Heart right ventricle (tissue), 16 donors: ENCODE measurements around the gene GNG12. TPM values are rescaled to one million over a fixed set of nuclear protein-coding genes. Genes with fewer than 3 reads are reported as not detected.
A peak's percentile ranks its signal among the peaks of the same experiment; 100 is the strongest.

ENCODE experiments used
- ATAC-seq, 8 donors: fragments of 200-7000 bp; cut with Tn5 transposase; one replicate each; pipeline ENCODE4 v1.9.1; 2020; ENCODE audit warnings: mild to moderate bottlenecking in 8 of 8, moderate library complexity in 8 of 8, moderate number of reproducible peaks in 1 of 8
- DNase-seq, 2 donors: peaks; one replicate each; pipeline ENCODE4 v3.0.0-alpha.2; 2020
- H3K27ac ChIP-seq, 10 donors: fragments of 200-600 bp; sonication (generic) in 2 of 10; one replicate each; pipeline versions ENCODE4 v1.5.0 to v1.8.0; 2020 to 2022; ENCODE audit warnings: mild to moderate bottlenecking in 3 of 10
- H3K27me3 ChIP-seq, 7 donors: fragments of 200-600 bp; one replicate each; pipeline ENCODE4 v1.8.0; 2021 to 2022; ENCODE audit warnings: mild to moderate bottlenecking in 2 of 7
- H3K36me3 ChIP-seq, 9 donors: fragments of 200-600 bp; sonication (generic) in 1 of 9; one replicate each; pipeline versions ENCODE4 v1.5.0 to v1.8.0; 2020 to 2022; ENCODE audit warnings: mild to moderate bottlenecking in 2 of 9
- H3K4me1 ChIP-seq, 9 donors: fragments of 200-600 bp; sonication (generic) in 1 of 9; one replicate each; pipeline versions ENCODE4 v1.5.0 to v1.8.0; 2020 to 2022; ENCODE audit warnings: mild to moderate bottlenecking in 4 of 9
- H3K4me3 ChIP-seq, 10 donors: fragments of 200-600 bp; sonication (generic) in 2 of 10; one replicate each; pipeline versions ENCODE4 v1.5.0 to v1.8.0; 2020 to 2022; ENCODE audit warnings: mild to moderate bottlenecking in 7 of 10, moderate library complexity in 2 of 10
- H3K9me3 ChIP-seq, 11 donors: fragments of 200-600 bp in 10 of 11; sonication (generic) in 2 of 11; one replicate each; pipeline versions ENCODE4 v1.5.0 to v1.8.0; 2013 to 2022; ENCODE audit warnings: mild to moderate bottlenecking in 2 of 11, control low read depth in 1 of 11, moderate library complexity in 1 of 11
- CTCF ChIP-seq, 9 donors: fragments of 200-600 bp; sonication (generic) in 2 of 9; IDR thresholded peaks; one replicate each; pipeline versions ENCODE4 v1.5.0 to v1.8.0; 2021 to 2022; ENCODE audit warnings: antibody characterized with exemption in 9 of 9, mild to moderate bottlenecking in 5 of 9, moderate library complexity in 1 of 9
- WGBS, 2 donors: extraction: QIAGEN DNeasy Blood & Tissue Kit; methylation state at CpG; one replicate each; pipeline ENCODE4 v1.1.7; 2013; ENCODE audit warnings: inconsistent platforms in 1 of 2; 5-methylcytosine and 5-hydroxymethylcytosine counted together
- intact Hi-C, 10 donors: fragments of 100-400 bp; cut with DNase I; formaldehyde crosslinking; loops; one replicate each; pipeline versions ENCODE4 v1.11.1 to v1.14.2; 2022
- polyA plus RNA-seq, 2 donors: library from polyadenylated mRNA; stranded (reverse); fragments of 200-250 nt; gene quantifications; one replicate each; pipeline ENCODE4 v1.2.3, GENCODE V29; 2013
- total RNA-seq, 10 donors: library from RNA; stranded (reverse); fragmentation: NEBNext Ultra II Directional in 3 of 10; extraction: Animal tissue kit (Norgen Biotek cat#: 25700) in 3 of 10; gene quantifications; one replicate each; pipeline versions ENCODE4 v1.2.1 to v1.2.4, GENCODE V29; 2021 to 2023
- donor health status: Arrhythmogenic right ventricular cardiomyopathy.
- donor health status: ischemic (EF 13 %, LVEDD 7.1; RV severe dilation, severe dysfunction).
- donor health status: healthy with polysubstance abuse.
- donor health status: DM: no; HTN: yes; CAD: no.
- donor health status: DM: no; HTN: no; CAD: no.
- donor health status: ischemic (EF 25% LVEDD 6.9; RV normal size, moderate dysfunction).
- donor health status: ischemic (EF 25% LVEDD 5.7; RV mildly dilated, moderate dysfunction).
- donor health status: healthy.
- donor health status: DM: yes; HTN: yes; CAD: no.
- donor health status: Ischemic cardiomyopathy.
- donor health status: ischemic (EF 35%, LVEDD 5.7; RV mildly dilated, moderate dysfunction).
- donor health status: nonischemic (EF 11% LVEDD 7.7; RV severe dilation, severe dysfunction).
- donor health status: DM: yes; HTN: yes; CAD: no.
- donor health status: PGD.
- donor health status: ischemic (EF 29% LVEDD 5.4; RV normal size, mild dysfunction).
- donor health status: nonischemic (EF 23%, LVEDD 6.1; RV moderate dilation, normal function).

The GNG12 gene
- total and polyA plus RNA-seq, 12 donors, result 8.5 to 49.4 (median 34.5) TPM

GRCh38 chr1:67755160-67755559, 78.1 kb downstream of the GNG12 start:
- H3K4me3 ChIP-seq, result no peak overlapping the region
- no peak overlapping the region for H3K27ac ChIP-seq
- H3K4me1 ChIP-seq, result peaks cover 0 to 53% (median 33%) of the 10 kb centered on the region in 9 donors
- no peaks in the 10 kb centered on the region for H3K27me3 ChIP-seq
- DNase-seq (no peak), ATAC-seq (no peak)
- 97 to 100% methylated on average over 2 of the region's 2 CpGs for WGBS, 2 donors
- intact Hi-C loops, result loop anchor here in 4 of 10 donors (5.0 to 10.0 kb wide), 2 partner anchors 68 to 190 kb away; partner anchors contain the start of gene GADD45A (in 4 of the 4)
- H3K9me3 ChIP-seq, result no peaks in the 10 kb centered on the region
- no peak for TF ChIP-seq CTCF (IDR thresholded peaks at IDR 0.05)
- no peaks in the 10 kb centered on the region for H3K36me3 ChIP-seq

- no peaks in the 10 kb centered on the region for H3K27me3 ChIP-seq
- intact Hi-C loops, result loop anchor here in 5 of 10 donors (5.0 to 10.0 kb wide), 4 partner anchors 67 to 197 kb away; partner anchors contain the start of gene GADD45A (in 2 of the 5)
- no peak overlapping the region for H3K4me3 ChIP-seq
- ATAC-seq (no peak), DNase-seq (no peak)
- H3K4me1 ChIP-seq, result peaks cover 0 to 53% (median 33%) of the 10 kb centered on the region in 9 donors
- TF ChIP-seq CTCF (IDR thresholded peaks at IDR 0.05), result no peak
- no peak overlapping the region for H3K27ac ChIP-seq
- H3K36me3 ChIP-seq, result no peaks in the 10 kb centered on the region
- 67 to 73% methylated on average over 4 of the region's 4 CpGs for WGBS, 2 donors
- H3K9me3 ChIP-seq, result no peaks in the 10 kb centered on the region
Observed at GRCh38 chr1:67754526-67754920, 78.7 kb downstream of the GNG12 start.

GRCh38 chr1:67753776-67754525, 79.3 kb downstream of the GNG12 start:
- no peak overlapping the region for H3K4me3 ChIP-seq
- ATAC-seq (peak in 2 of 8 donors; percentile 11 to 32), DNase-seq (no peak)
- no peaks in the 10 kb centered on the region for H3K36me3 ChIP-seq
- H3K4me1 ChIP-seq, result peaks cover under 1 to 55% (median 37%) of the 10 kb centered on the region in 9 donors
- H3K27ac ChIP-seq, result peak overlapping the region in 1 of 10 donors; percentile 2
- intact Hi-C loops, result loop anchor here in 5 of 10 donors (5.0 to 10.0 kb wide), 4 partner anchors 67 to 197 kb away; partner anchors contain the start of gene GADD45A (in 2 of the 5)
- WGBS, 2 donors, result 89 to 91% methylated on average over 17 of the region's 17 CpGs
- H3K9me3 ChIP-seq, result no peaks in the 10 kb centered on the region
- H3K27me3 ChIP-seq, result no peaks in the 10 kb centered on the region
- no peak for TF ChIP-seq CTCF (IDR thresholded peaks at IDR 0.05)

GRCh38 chr1:67752306-67752705, 81.0 kb downstream of the GNG12 start:
- Histone ChIP-seq H3K27ac (no peak overlapping the region), H3K9me3 (no peaks in the 10 kb centered on the region), H3K36me3 (no peaks in the 10 kb centered on the region), H3K4me3 (no peak overlapping the region), H3K4me1 (peaks cover 5 to 68% (median 53%) of the 10 kb centered on the region in 9 donors), H3K27me3 (no peaks in the 10 kb centered on the region)
- DNase-seq, result no peak
- 53 to 58% methylated on average over 2 of the region's 2 CpGs for WGBS, 2 donors
- no peak for TF ChIP-seq CTCF (IDR thresholded peaks at IDR 0.05)
- intact Hi-C loops, result loop anchor here in 5 of 10 donors (5.0 to 10.0 kb wide), 4 partner anchors 65 to 195 kb away; partner anchors contain the start of gene GADD45A (in 2 of the 5)
- no peak for ATAC-seq
